Measurements from ENCODE around the gene NPIPB4.
"Not testable (repeated sequence)": the region's sequence is repeated elsewhere in the genome, so short reads cannot be mapped to it uniquely, and the experiment has no call there.

DNA sequence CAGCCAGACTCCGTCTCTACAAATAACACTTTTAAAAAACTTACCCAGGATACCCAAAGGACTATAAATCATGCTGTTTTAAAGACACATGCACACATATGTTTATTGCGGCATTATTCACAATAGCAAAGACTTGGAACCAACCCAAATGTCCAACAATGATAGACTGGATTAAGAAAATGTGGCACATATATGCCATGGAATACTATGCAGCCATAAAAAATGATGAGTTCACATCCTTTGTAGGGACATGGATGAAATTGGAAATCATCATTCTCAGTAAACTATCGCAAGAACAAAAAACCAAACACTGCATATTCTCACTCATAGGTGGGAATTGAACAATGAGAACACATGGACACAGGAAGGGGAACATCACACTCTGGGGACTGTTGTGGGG is 34.3 kb downstream of the NPIPB4 start:
- TF ChIP-seq ETV6 (IDR thresholded peaks at IDR 0.05; ENCODE audit: borderline replicate concordance in 1 of 2, low read depth in 2 of 2, low read length in 1 of 2); ETV6 (CRISPR knock-in tag; IDR thresholded peaks at IDR 0.05; ENCODE audit: borderline replicate concordance); CCAR2 (IDR thresholded peaks at IDR 0.05; ENCODE audit: low read depth, low read length); POLR2AphosphoS5 (IDR thresholded peaks at IDR 0.05; ENCODE audit: control insufficient read depth, insufficient read depth, low read depth, low read length); ZNF224 (CRISPR knock-in tag; IDR thresholded peaks at IDR 0.05); MAFK (IDR thresholded peaks at IDR 0.05; ENCODE audit: low read length); POLR2A (conservative IDR thresholded peaks at IDR 0.05): not testable (repeated sequence)
- TF ChIP-seq, protein P1, sequence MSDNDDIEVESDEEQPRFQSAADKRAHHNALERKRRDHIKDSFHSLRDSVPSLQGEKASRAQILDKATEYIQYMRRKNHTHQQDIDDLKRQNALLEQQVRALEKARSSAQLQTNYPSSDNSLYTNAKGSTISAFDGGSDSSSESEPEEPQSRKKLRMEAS (CRISPR knock-in tag; IDR thresholded peaks at IDR 0.05) = not testable (repeated sequence)
- TF ChIP-seq, protein P2, sequence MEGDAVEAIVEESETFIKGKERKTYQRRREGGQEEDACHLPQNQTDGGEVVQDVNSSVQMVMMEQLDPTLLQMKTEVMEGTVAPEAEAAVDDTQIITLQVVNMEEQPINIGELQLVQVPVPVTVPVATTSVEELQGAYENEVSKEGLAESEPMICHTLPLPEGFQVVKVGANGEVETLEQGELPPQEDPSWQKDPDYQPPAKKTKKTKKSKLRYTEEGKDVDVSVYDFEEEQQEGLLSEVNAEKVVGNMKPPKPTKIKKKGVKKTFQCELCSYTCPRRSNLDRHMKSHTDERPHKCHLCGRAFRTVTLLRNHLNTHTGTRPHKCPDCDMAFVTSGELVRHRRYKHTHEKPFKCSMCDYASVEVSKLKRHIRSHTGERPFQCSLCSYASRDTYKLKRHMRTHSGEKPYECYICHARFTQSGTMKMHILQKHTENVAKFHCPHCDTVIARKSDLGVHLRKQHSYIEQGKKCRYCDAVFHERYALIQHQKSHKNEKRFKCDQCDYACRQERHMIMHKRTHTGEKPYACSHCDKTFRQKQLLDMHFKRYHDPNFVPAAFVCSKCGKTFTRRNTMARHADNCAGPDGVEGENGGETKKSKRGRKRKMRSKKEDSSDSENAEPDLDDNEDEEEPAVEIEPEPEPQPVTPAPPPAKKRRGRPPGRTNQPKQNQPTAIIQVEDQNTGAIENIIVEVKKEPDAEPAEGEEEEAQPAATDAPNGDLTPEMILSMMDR (IDR thresholded peaks at IDR 0.05 in 2 of 3, conservative IDR thresholded peaks at IDR 0.05 in 1 of 3; ENCODE audit: insufficient read depth in 2 of 3, low read depth in 1 of 3, low read length in 3 of 3) = not testable (repeated sequence)
- TF ChIP-seq, protein P3, sequence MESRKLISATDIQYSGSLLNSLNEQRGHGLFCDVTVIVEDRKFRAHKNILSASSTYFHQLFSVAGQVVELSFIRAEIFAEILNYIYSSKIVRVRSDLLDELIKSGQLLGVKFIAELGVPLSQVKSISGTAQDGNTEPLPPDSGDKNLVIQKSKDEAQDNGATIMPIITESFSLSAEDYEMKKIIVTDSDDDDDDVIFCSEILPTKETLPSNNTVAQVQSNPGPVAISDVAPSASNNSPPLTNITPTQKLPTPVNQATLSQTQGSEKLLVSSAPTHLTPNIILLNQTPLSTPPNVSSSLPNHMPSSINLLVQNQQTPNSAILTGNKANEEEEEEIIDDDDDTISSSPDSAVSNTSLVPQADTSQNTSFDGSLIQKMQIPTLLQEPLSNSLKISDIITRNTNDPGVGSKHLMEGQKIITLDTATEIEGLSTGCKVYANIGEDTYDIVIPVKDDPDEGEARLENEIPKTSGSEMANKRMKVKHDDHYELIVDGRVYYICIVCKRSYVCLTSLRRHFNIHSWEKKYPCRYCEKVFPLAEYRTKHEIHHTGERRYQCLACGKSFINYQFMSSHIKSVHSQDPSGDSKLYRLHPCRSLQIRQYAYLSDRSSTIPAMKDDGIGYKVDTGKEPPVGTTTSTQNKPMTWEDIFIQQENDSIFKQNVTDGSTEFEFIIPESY (CRISPR knock-in tag; IDR thresholded peaks at IDR 0.05) = not testable (repeated sequence)

Measured in K562 (cell line).